ENCODE data around the gene MAP3K7CL.

GRCh38 chr21:29224006-29224405 lies 93.6 kb downstream of the MAP3K7CL start:
- TF ChIP-seq REST (IDR thresholded peaks at IDR 0.05; ENCODE audit: insufficient replicate concordance, low read depth) (no peak), CTCF (IDR thresholded peaks at IDR 0.05; ENCODE audit: insufficient read depth, low read length) (no peak), POLR2AphosphoS5 (IDR thresholded peaks at IDR 0.05; ENCODE audit: low read depth) (no peak)
